Measurements from ENCODE around the gene RAB44.
"Not testable (repeated sequence)": the region's sequence is repeated elsewhere in the genome, so short reads cannot be mapped to it uniquely, and the experiment has no call there.

The RAB44 gene, protein sequence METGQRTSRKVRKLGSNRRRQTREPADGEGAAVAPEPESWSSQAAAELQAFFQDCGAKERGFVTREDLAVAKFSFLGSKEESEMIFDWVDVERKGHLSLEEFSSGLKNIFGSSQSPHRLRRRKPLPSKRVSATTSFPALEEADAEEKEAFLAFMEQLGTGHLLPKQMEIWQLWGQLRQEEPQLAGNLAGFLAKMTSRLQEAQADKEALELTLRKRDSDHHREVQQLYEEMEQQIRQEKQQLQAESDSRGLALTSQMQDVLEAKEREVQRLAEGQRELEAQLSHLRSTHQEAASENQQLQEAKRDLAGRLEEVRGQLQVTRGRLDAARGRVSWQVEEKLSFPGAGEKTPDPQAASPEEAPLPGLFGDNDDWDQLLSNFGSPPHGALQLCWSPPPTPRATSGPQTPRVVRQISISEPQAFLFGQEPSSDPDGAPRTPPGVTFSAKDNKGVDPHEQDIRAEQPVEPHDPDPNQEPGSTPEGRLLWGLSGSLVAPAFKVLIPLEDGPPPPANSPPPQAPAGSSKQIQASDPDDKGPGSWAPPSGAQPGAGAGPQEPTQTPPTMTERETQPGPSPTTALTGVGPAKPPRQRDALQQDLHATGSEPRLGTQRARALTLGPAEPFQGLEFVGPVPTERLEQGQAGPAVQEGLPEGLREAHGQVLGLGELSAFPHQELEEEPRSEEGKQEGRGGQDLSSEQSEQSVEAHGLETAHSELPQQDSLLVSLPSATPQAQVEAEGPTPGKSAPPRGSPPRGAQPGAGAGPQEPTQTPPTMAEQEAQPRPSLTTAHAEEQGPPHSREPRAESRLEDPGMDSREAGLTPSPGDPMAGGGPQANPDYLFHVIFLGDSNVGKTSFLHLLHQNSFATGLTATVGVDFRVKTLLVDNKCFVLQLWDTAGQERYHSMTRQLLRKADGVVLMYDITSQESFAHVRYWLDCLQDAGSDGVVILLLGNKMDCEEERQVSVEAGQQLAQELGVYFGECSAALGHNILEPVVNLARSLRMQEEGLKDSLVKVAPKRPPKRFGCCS

DNA sequence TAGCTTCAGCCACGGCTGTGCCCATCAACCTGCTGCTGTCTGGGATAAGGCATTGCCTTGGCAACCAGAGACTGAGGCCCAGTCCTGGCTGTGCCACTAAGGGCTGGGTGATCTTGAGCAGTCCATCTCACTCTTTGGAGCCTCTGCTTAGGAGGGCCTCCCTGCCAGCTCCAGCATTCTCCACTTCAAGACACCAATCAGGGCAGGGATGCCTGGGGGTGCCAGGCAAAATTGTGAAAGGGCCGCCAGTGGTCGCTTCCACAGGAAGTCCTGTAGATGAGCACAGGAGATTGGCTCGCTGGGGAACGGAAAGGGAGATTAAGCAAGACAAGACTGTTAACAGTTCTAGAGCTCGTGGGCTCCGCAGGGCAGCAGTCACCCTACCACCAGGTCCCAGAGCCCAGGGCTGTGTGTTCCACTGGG lies at the start of gene RAB44:
RAB44 (plus strand) TSS at position 346 of the 423 bp plus-strand sequence. CDS start 6,410 bp downstream, outside the sequence.
- no peak for DNase-seq (ENCODE audit: low read depth)

DNA sequence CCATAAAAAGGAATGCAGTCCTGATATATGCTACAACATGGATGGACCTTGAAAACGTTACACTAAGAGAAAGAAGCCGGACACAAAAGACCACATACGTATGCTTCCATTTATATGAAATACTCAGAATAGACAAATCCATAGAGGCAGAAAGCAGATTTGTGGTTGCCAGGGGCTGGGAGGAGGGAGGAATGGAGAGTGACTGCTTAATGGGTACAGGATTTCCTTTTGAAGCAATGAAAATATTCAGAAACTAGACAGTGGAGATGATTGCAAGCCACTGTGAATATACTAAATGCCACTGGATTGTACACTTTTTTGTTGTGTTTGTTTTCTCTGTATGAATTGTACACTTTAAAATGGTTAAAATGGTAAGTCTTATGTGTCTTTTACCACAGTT lies 48.5 kb upstream of the RAB44 start:
- no peak for DNase-seq (ENCODE audit: low read depth)

DNA sequence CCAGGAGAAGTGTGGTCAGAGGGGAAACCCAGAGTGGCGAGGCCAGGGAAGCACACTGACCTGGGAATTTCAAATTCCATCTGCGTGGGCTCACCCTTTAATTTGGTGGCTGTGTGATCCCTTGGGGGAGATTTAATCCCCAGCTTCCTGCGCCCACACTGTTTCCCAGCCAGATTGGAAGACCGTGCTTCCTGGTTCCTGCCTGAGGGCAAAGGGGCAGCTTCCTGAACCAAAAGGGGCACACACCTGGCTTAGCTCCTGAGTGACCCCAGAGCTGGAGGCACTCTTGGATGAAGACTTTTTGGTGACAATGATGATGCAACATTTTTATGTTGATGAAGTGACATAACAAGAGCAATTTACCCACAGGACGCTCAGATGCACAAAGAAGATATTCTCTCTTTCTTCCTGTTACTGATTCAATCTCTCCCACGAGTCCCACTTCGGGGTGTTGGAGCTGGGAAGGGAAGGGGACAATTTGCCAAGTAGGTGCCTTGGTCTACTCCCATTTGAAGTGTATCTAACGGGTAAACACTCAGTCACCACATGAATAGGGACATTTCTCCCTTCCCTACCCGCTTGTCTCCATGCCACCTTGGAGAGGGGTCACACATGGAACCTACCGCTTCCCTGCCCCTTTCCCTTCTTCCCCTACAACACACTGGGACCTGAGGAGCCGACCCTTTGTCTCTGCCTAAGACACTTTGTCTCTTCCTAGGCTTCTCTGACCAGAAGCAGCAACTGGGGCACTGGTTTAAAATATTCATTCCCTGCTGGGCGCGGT lies 47.7 kb upstream of the RAB44 start:
- DNase-seq (ENCODE audit: low read depth) = no peak

DNA sequence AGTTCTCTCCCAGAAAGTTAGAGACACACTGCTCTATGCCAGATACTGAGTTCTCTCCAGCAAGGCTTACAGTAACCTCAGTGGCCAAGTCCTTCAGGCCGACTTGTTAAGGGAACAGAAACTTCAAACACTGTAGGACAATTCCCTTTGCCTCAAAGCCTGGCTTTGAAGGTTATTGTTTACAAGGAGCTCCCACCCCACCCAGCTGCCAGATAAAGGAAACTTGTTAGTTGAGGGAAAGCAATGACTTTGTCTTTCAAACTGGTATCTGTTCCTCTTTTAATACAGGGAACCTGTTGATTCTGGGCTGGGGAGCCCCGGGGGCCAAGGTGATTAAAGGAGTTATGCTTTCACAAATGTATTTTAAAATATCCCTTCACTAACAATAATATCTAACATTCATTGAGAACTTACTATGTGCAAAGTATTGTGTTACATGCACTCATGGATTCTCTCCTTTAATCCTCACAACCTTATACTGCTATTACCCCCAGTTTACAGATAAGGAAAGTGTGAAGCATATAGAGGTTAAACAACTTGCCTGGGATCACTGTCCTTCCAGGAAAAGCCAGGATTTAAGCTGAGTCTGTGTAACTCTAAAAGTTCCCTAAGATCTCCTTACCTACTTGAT lies 46.7 kb upstream of the RAB44 start:
- no peak for DNase-seq (ENCODE audit: low read depth)

DNA sequence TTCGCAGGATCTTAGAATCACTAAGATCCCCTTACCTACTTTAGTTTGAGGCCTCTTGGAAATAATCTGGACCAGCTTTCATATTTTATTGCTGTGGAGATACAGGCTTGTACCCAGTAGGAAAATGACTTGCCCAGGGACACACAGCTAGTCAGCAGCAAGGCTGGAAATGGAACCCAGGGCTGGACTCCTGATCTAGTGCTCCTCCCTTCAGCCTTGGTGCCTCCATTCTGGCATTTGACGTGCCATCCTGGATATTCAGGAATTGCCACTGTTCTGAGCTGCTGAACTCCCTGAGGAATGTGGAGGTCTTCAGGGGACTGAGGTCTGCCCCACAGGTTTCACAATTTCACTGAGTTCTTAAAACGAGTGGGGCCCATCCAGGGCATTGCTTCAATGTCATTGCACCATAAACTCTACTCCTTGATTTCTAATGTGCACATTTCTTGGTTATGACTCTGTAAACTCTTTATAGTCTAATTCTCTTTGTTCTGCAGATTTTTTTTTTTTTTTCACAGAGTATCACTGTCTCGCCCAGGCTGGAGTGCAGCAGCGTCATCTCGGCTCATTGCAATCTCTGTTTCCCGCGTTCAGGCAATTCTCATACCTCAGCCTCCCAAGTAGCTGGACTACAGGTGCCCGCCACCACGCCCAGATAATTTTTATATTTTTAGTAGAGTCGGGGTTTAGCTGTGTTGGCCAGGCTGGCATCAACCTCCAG lies 45.8 kb upstream of the RAB44 start:
- no peak for DNase-seq (ENCODE audit: low read depth)

DNA sequence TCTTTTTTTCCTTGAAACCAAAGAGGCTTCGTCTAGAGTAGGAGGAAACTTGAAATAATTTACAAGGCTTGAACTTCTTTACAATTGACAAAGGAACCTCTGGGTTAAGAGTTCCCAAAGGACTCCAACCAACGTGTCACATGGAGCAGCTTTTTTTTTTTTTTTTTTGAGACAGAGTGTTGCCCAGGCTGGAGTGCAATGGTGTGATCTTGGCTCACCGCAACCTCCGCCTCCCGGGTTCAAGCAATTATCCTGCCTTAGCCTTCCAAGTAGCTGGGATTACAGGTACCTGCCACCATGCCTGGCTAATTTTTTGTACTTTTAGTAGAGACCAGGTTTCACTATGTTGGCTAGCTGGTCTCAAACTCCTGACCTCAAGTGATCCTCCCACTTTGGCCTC lies 43.2 kb upstream of the RAB44 start:
- not testable (repeated sequence) for DNase-seq (ENCODE audit: low read depth)

DNA sequence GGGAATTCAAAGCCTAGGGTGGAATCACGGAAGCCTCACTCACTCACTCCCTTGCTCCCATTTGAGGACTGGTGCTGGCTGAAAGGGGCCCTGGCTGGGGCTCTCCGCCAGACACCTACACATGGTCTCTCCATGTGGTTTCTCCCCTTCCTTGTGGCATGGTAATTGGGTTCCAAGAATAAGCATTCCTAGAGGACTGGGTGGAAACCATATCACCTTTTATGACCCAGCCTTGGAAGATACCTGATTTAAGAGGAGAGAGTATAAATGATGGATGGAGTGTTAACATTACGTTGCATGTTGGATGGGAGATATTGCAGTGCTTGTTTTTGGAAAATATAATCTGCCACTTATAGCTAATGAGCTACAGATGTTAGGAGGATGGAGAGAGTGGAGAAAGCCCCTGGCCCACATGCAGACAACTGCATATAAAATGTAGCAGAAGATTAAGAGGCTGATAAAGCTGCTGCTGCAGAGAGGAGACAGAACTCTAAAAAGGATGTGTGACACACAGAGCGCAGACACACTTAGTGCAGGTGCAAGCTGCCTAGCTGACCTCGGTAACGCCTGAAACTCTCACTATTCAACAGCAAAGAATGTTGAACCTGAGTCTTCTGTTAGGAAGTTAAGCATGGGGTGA lies 42.4 kb upstream of the RAB44 start:
- DNase-seq (ENCODE audit: low read depth) = no peak

DNA sequence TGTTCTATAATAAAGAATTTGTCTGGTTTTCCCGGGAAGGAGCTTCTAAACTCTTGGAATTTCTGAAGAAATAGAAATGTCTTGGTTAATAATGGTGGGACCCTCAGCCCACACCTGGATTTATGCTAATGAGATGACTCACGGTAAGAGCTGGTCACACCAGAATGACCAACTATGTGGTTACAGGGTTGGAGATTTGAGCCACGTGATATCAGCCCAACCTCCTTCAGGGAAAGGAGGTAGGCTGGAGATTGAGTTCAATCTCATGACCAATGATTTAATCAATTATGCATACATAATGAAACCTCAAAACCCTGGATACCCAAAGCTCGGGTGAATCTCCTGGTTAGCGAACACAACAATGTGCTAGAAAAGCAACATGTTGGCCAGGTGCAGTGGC lies 41.2 kb upstream of the RAB44 start:
- DNase-seq (ENCODE audit: low read depth) = no peak

DNA sequence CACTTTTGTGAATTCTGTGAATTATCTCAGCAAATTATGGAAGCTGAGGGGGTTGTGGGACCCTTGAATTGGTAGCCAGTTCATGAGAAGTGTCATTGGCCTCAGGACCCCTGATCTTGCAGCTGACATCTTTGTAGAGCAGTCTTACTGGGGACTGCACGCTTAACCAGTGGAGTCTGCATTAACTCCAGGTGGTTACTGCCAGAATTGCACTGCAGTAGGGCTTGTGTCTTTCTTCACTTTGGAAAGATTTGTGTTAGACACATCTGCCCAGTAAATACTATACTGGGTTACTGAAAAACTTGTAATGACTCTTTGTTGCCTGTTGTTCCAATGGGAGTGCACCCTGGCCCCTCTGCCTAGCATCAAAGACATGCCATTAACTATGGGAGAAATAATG lies 40.4 kb upstream of the RAB44 start:
- no peak for DNase-seq (ENCODE audit: low read depth)

DNA sequence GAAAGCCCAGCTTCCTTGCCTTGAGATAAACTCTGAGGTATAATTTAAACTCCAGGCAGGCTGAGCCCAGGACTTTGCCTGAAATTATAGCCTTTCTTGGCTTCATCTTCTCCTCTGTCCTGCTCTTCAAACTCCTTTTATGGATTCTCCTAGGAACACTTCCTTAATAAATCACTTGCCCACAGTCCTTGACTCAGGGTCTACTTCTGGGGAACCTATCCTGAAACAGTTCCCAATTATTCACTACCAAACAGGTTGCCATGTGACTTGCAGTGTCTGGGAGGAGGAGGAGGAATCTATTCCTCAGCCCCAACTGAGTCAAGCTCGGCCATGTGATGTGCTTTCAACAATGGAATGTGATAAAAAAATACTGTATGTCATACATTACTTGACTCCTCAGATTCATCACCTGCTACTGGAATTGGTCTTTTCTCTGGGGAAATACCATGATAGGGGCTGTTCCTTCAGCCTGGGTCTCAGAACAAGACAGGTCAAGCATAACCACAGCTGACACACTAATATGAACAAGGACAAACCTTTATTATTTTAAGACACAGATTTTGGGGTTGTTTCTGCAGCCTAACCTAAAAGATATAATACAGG lies 39.6 kb upstream of the RAB44 start:
- DNase-seq (ENCODE audit: low read depth) = no peak

DNA sequence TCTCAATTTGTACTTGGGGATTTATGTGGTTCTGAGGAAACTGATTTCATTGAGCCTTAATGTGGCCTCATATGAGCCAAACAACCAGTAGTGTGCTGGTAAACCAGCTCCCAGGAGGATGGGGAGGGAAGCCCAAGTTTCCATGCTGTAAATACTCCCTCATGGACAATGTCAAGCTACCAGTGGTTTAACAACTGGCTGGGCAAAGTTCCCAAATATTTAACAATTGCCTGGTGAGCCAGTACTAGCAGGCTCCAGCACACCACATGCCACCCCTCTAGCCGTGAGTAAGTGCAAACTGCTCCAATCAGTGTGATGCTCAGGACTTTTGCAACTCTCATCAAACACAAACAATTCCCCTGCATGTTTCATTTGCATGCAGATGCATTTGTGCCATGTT lies 38.4 kb upstream of the RAB44 start:
- no peak for DNase-seq (ENCODE audit: low read depth)

DNA sequence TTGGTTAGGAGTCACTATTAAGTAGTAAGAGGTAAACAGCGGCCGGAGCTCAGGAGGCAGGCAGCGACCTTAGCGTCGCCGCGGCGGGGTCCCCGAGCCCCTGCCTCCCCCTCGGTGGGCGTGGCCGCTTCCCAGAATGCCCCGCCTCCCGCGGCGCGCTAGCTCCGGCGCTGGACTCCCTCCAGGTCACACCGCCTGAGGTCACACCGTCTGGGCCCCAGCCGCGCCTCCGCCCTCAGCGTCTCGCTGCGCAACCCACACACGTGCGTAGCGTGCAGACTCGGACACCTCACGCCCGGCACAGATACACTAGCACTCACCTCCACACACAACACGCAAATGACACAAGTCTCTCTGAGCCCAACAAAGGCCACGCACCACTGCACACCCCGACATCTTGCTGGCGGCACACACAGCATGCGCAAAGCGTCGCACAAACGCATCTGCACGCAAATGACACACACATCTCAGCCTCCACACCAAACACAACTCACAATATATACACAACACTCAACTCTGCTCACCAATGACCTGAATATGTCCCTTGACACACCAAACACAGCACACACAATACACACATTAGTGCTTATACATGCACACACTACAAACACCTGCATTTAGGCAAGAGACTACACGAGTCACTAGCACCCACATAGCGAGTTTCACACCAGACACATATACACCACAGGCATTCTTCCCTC lies 36.7 kb upstream of the RAB44 start:
- DNase-seq (ENCODE audit: low read depth) = no peak

DNA sequence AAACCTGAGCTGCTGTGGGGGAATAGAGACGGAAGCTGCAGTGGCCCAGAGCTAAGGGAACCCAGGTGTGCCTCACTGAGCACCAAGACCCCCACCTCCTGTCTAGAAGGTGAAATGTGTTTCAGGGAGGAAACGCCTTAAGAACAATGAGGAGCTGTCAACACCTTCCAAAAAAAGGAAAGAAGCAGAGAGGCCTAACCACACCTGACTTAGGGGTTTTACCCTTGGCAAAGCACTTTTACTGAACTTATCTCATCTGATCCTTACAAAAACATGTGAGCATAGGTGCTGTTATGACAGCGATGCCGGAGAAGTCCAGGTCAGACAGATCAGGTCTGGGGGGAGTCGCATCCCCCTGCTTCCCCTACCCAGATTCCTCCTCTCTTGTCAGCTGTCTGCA lies 35.2 kb upstream of the RAB44 start:
- DNase-seq (ENCODE audit: low read depth) = no peak

DNA sequence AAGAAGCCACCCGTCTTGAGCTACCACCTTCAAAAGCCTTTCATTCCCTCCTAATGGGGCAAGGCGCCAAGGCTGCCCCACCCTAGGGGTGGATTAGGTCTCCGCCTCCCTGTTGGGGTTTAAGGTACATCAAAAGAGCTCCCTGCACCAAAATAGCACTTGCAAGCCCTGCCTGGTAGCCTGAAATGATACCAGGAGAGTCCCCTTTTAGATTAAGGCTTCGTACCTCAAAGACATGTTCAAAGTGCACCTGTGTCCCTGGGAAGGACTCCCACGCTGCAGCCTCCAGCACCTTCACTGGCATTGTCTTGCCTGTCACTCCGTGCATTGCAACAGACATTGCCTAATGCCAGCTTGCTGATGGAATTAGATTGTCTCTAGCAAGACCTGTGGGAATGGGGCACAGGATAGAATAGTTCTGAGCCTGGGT lies 34.8 kb upstream of the RAB44 start:
- no peak for DNase-seq (ENCODE audit: low read depth)

DNA sequence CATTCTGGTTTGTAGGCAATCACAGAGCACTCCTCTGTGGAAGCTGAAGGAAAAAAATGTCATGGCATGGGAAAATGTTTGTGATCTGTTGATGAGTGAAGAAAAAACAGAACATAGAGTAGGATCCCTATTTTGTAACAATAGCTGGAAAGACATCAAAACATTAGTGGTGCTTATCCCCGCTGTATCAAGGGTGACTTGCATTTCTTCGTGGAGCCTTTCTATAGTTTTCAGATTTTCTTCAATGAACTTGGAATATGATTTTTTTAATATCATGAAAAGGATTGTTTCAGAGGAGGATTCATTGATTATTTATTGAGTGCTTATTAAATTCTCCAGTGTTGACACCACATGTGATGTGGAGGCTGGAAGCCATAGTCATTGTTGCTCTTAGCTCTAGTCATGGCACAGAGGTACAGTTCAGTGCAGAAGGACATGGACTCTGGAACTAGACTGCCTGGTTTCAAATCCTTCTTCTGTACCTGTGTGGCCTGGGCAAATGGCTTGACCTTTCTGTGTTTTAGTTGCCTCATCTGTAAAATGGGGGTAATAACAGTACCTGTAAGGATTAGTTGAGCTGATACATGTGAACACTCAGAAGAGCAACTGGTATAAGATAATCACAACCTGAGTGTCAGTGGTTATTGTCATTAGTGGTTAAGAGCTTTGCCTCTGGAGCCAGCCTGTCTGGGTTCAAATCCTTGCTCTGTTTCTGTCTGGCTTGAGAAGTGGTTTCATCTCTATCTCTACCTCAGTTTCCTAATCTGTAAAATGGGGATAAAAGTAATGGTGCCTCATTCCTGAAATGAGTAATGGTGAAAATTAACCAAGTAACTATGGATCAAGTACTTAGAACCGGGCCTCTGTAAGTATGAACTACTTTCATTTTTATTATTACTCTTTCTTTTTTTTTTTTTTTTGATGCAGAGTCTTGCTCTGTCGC lies 33.9 kb upstream of the RAB44 start:
- DNase-seq (ENCODE audit: low read depth) = no peak

DNA sequence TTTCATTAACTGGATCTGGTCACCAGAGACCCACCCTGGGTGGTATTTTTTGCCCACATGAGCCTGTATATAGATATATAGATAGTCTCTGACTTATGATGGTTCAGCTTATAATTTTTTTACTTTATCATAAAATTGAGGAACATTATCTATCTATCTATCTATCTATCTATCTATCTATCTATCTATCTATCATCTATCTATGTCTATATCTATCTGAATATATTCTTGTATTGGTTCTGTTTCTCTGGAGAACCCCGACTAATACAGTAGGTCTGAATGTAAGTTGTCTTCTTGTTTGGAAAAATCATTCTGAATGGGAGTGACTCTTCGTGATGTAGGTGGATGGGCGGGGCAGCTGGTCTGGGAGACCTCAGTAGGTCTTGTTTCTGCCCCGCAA lies 32.4 kb upstream of the RAB44 start:
- DNase-seq (ENCODE audit: low read depth) = no peak

DNA sequence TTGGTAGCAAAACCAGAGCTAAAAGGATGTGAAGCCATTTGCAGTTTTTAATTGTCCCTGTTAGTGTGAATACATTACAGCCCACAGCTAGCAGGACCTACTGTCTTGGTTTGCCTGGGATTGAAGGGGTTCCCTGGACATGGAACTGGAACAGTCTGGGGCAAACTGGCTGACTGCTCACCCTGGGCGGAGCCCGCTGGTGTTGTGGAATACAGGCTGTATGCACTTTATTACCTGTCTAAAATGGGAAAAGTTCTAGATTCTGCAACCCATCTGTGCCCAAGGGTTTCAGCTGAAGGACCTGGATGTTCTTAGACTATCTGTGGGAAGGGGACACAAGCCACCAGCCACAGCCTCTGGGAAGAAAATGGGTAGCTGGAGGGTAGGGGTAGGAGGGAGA lies 31.3 kb upstream of the RAB44 start:
- no peak for DNase-seq (ENCODE audit: low read depth)

Data from stimulated activated CD8-positive, alpha-beta memory T cell treated with anti-CD3 and anti-CD28 coated beads, Interleukin-7, amount 100 ng/mL, for 24 hours (primary cell).